ENCODE measurements around the gene SCPEP1. TPM values are rescaled to one million over a fixed set of nuclear protein-coding genes. Genes with fewer than 3 reads are reported as not detected.

SCPEP1 gene, protein sequence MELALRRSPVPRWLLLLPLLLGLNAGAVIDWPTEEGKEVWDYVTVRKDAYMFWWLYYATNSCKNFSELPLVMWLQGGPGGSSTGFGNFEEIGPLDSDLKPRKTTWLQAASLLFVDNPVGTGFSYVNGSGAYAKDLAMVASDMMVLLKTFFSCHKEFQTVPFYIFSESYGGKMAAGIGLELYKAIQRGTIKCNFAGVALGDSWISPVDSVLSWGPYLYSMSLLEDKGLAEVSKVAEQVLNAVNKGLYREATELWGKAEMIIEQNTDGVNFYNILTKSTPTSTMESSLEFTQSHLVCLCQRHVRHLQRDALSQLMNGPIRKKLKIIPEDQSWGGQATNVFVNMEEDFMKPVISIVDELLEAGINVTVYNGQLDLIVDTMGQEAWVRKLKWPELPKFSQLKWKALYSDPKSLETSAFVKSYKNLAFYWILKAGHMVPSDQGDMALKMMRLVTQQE
- total RNA-seq = 69.5 TPM

DNA sequence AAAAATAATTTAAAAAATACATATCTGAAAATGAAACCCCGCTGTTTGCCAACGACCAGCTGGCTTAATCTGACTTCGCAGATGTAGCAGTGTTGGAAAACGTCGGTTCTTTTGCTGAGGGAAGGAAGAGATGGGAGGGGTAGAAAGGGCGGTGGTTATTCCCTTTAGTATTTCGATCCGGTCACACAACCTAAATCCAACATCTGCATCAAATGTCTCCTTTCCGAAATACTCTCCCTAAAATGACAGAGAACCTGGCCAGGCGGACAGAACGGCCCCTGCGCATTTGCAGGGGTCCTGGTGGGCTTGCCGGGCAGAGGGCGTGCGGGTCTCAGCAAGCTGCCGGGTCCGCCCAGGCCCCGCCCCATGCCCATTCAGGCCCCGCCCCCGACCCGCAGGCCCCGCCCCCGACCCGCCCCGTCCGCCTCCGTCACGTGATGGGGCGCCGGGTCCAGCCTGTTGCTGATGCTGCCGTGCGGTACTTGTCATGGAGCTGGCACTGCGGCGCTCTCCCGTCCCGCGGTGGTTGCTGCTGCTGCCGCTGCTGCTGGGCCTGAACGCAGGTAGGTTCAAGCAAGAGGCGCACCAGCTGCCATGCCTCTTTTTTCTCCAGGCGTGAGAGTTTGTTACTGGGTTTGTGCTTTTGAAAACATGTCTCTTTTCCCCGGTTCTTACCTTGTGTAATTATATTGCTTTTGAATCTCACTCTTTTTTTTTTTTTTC is at the start of gene SCPEP1:
Gene SCPEP1 (plus strand): TSS at position 459 of the 723 bp plus-strand sequence. CDS start 29 bp downstream, at position 488.
- H3K9me3 ChIP-seq = no peaks in the 10 kb centered on the region
- no peaks in the 10 kb centered on the region for H3K27me3 ChIP-seq
- no peaks in the 10 kb centered on the region for H3K36me3 ChIP-seq
- H3K27ac ChIP-seq = peak within 1 kb of the TSS; percentile 68
- peak within 1 kb of the TSS; percentile 45 to 59 for H3K4me3 ChIP-seq
- intact Hi-C loops (cut with DNase I) = loop anchor here (5.0 kb wide), 1 partner anchor 1539 kb away; no protein-coding TSS in a partner anchor
- H3K4me1 ChIP-seq = peaks cover 23% of the 10 kb centered on the region
- peak in 1 of 2 donors; percentile 46 for TF ChIP-seq POLR2A (IDR thresholded peaks at IDR 0.05)
- TF ChIP-seq POLR2AphosphoS5 (IDR thresholded peaks at IDR 0.05; ENCODE audit: insufficient read depth in 1 of 2, low read depth in 1 of 2) = peak; percentile 26 to 76
- TF ChIP-seq, protein P1, sequence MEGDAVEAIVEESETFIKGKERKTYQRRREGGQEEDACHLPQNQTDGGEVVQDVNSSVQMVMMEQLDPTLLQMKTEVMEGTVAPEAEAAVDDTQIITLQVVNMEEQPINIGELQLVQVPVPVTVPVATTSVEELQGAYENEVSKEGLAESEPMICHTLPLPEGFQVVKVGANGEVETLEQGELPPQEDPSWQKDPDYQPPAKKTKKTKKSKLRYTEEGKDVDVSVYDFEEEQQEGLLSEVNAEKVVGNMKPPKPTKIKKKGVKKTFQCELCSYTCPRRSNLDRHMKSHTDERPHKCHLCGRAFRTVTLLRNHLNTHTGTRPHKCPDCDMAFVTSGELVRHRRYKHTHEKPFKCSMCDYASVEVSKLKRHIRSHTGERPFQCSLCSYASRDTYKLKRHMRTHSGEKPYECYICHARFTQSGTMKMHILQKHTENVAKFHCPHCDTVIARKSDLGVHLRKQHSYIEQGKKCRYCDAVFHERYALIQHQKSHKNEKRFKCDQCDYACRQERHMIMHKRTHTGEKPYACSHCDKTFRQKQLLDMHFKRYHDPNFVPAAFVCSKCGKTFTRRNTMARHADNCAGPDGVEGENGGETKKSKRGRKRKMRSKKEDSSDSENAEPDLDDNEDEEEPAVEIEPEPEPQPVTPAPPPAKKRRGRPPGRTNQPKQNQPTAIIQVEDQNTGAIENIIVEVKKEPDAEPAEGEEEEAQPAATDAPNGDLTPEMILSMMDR (IDR thresholded peaks at IDR 0.05) = no peak
- DNase-seq (ENCODE audit: extremely low spot score in 2 of 2) = peak in 1 of 2 donors; percentile 95

DNA sequence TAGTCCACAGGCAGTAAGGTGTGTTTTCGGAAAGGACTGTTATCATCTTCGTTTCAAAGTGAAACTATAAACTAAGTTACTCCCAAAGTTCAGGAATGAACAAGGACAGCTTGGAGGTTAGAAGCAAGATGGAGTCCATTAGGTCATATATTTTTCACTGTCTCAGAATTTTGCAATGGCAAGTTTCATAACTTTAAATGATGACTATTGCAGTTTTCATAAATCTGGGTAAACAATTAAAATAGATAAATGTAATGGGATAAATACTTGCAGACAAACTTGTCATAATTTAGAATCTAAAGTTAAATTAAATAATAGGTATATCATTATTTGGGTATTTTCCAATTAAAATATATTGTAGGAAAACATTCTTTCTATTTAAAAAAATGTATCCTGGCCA is 49.3 kb upstream of the SCPEP1 start:
- Histone ChIP-seq H3K27ac (no peak overlapping the region), H3K36me3 (no peaks in the 10 kb centered on the region), H3K4me1 (no peaks in the 10 kb centered on the region), H3K27me3 (no peaks in the 10 kb centered on the region), H3K4me3 (no peak overlapping the region), H3K9me3 (no peaks in the 10 kb centered on the region)
- TF ChIP-seq POLR2AphosphoS5 (IDR thresholded peaks at IDR 0.05; ENCODE audit: insufficient read depth in 1 of 2, low read depth in 1 of 2) (no peak), POLR2A (IDR thresholded peaks at IDR 0.05) (no peak)
- TF ChIP-seq, protein P1 (IDR thresholded peaks at IDR 0.05) = no peak
- DNase-seq (ENCODE audit: extremely low spot score in 2 of 2) = no peak
- intact Hi-C loops (cut with DNase I) = no loop called here

DNA sequence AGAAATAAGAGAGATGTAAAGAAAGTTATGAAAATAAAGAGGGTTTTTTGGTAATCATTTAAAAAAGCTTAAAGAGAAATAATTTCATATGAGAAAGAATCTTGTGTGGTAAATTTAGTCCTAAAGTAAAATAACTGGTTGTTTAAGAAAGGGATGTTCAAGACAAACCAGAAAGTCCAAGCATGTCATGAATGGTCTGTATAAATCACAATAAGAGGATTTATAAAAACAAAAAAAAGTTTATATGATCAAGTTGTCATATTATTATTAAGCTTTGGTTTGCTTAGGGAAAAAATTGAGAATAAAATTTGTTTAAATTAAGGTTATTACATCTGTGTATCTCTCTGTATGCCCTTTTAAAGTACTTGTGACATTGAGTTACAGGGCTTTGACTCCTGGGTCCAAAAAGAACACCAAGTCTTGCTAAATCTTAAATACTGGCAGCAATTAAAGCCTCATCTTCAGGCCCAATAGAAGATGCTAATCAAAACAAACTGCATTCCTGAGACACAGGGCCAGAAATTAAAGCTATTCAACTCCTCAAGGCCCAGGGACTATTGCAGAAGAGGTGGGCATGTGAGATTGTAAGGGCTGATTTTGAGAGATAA is 48.5 kb upstream of the SCPEP1 start:
- intact Hi-C loops (cut with DNase I) = no loop called here

DNA sequence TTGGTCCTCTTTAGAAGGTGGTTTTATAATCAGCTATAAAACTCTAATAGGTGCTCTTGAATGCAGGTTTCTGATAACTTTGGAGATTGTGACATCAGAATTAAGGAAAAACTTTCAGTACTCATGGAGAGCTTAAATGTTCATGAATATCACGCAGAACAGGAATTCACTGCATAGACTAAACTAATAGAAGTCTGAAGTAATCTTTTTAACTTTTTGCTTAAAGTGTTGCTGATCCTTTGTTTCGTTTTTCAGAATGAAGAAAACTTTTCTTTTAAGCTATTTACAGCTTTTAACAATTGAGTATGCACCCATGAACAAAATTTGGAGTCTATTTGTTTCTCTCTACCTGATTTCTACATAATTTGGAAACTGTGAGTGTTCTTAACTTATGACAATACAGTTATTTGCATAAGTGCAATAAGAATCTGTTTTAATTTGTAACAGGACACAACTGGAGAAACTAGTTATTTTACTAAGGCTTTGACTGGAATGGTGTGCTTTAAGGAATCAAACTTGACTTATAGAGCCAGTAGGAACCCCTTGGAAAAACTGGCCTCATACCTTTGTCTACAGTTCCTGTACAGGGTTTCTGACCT is 47.1 kb upstream of the SCPEP1 start:
- H3K36me3 ChIP-seq = peaks cover 0 to 8% of the 10 kb centered on the region in 2 donors
- no peak overlapping the region for H3K4me3 ChIP-seq
- no peaks in the 10 kb centered on the region for H3K27me3 ChIP-seq
- no peak for DNase-seq (ENCODE audit: extremely low spot score in 2 of 2)
- H3K9me3 ChIP-seq = no peaks in the 10 kb centered on the region
- intact Hi-C loops (cut with DNase I) = no loop called here
- H3K4me1 ChIP-seq = no peaks in the 10 kb centered on the region
- TF ChIP-seq POLR2AphosphoS5 (IDR thresholded peaks at IDR 0.05; ENCODE audit: insufficient read depth in 1 of 2, low read depth in 1 of 2) = no peak
- TF ChIP-seq, protein P1 (IDR thresholded peaks at IDR 0.05) = no peak
- no peak for TF ChIP-seq POLR2A (IDR thresholded peaks at IDR 0.05)
- H3K27ac ChIP-seq = no peak overlapping the region

More for the DNA sequence above, 48.5 kb upstream of the SCPEP1 start:
- H3K36me3 ChIP-seq = peaks cover 0 to 3% of the 10 kb centered on the region in 2 donors
- no peaks in the 10 kb centered on the region for H3K27me3 ChIP-seq
- H3K4me3 ChIP-seq = no peak overlapping the region
- TF ChIP-seq, protein P1 (IDR thresholded peaks at IDR 0.05) = no peak
- no peak for TF ChIP-seq POLR2A (IDR thresholded peaks at IDR 0.05)
- TF ChIP-seq POLR2AphosphoS5 (IDR thresholded peaks at IDR 0.05; ENCODE audit: insufficient read depth in 1 of 2, low read depth in 1 of 2) = no peak
- no peak overlapping the region for H3K27ac ChIP-seq
- no peaks in the 10 kb centered on the region for H3K9me3 ChIP-seq
- no peaks in the 10 kb centered on the region for H3K4me1 ChIP-seq
- DNase-seq (ENCODE audit: extremely low spot score in 2 of 2) = no peak
